ENCODE measurements around the gene SLC9A8.
"Not testable (repeated sequence)": the region's sequence is repeated elsewhere in the genome, so short reads cannot be mapped to it uniquely, and the experiment has no call there.

Gene SLC9A8

GRCh38 chr20:49851991-49852390 lies 39.4 kb downstream of the SLC9A8 start:
- no peak for FAIRE-seq

- FAIRE-seq: no peak
Observed at GRCh38 chr20:49852522-49853080, 40.0 kb downstream of the SLC9A8 start.

- no peak for FAIRE-seq
Observed at GRCh38 chr20:49853640-49854039, 41.0 kb downstream of the SLC9A8 start.

- no peak for FAIRE-seq
Observed at GRCh38 chr20:49854190-49854875, 41.7 kb downstream of the SLC9A8 start.

GRCh38 chr20:49856904-49857303 lies 44.3 kb downstream of the SLC9A8 start:
- no peak for FAIRE-seq

GRCh38 chr20:49858076-49858585 lies 45.5 kb downstream of the SLC9A8 start:
- no peak for FAIRE-seq

GRCh38 chr20:49859011-49859410 lies 46.4 kb downstream of the SLC9A8 start:
- no peak for FAIRE-seq

- FAIRE-seq: no peak
Observed at GRCh38 chr20:49859807-49860206, 47.2 kb downstream of the SLC9A8 start.

GRCh38 chr20:49861232-49861631 lies 48.6 kb downstream of the SLC9A8 start:
- not testable (repeated sequence) for FAIRE-seq

GRCh38 chr20:49862607-49863200 lies 50.1 kb downstream of the SLC9A8 start:
- FAIRE-seq: no peak

GRCh38 chr20:49863666-49864065 lies 51.0 kb downstream of the SLC9A8 start:
- FAIRE-seq: no peak

GRCh38 chr20:49865559-49865958 lies 52.9 kb downstream of the SLC9A8 start:
- no peak for FAIRE-seq

- FAIRE-seq: no peak
Observed at GRCh38 chr20:49866051-49866450, 53.4 kb downstream of the SLC9A8 start.

GRCh38 chr20:49867453-49868215 lies 55.0 kb downstream of the SLC9A8 start:
- no peak for FAIRE-seq

GRCh38 chr20:49868538-49868937 lies 55.9 kb downstream of the SLC9A8 start:
- FAIRE-seq: no peak

GRCh38 chr20:49868964-49869363 lies 56.3 kb downstream of the SLC9A8 start:
- FAIRE-seq: no peak

GRCh38 chr20:49870261-49870660 lies 57.6 kb downstream of the SLC9A8 start:
- FAIRE-seq: no peak

GRCh38 chr20:49871391-49871948 lies 58.8 kb downstream of the SLC9A8 start:
- no peak for FAIRE-seq

GRCh38 chr20:49872056-49872455 lies 59.4 kb downstream of the SLC9A8 start:
- FAIRE-seq: no peak

- no peak for FAIRE-seq
Observed at GRCh38 chr20:49874696-49875095, 62.1 kb downstream of the SLC9A8 start.

- FAIRE-seq: no peak
Observed at GRCh38 chr20:49877386-49877921, 64.8 kb downstream of the SLC9A8 start.

- FAIRE-seq: no peak
Observed at GRCh38 chr20:49878977-49879376, 66.3 kb downstream of the SLC9A8 start.

GRCh38 chr20:49880177-49880576 lies 67.5 kb downstream of the SLC9A8 start:
- FAIRE-seq: no peak
